Adrenal gland (tissue), 12 donors: ENCODE data around the gene HRG. TPM values are rescaled to one million over a fixed set of nuclear protein-coding genes. Genes with fewer than 3 reads are reported as not detected.

Experiments used
- DNase-seq, 7 donors: peaks; one replicate each; pipeline ENCODE4 v3.0.0-alpha.2; 2019 to 2020
- H3K27ac ChIP-seq, 5 donors: fragments of 200-600 bp; sonication (generic) in 4 of 5; 1 replicate in 3 of 5; 2 replicates in 2 of 5; pipeline versions ENCODE4 v1.5.1 to v1.8.0; 2016 to 2020; ENCODE audit warnings: mild to moderate bottlenecking in 1 of 5
- H3K27me3 ChIP-seq: fragments of 200-600 bp; 2 replicates; pipeline ENCODE4 v1.8.0; 2021
- H3K36me3 ChIP-seq, 2 donors: fragments of 200-600 bp; replicated peaks in 1 of 2; 1 replicate in 1 of 2; 2 replicates in 1 of 2; pipeline versions ENCODE4 v1.5.1 to v1.8.0; 2018 to 2022
- H3K4me1 ChIP-seq, 2 donors: fragments of 200-600 bp; replicated peaks in 1 of 2; 1 replicate in 1 of 2; 2 replicates in 1 of 2; pipeline versions ENCODE4 v1.5.1 to v1.8.0; 2018 to 2021
- H3K4me3 ChIP-seq, 4 donors: fragments of 200-600 bp; sonication (generic) in 3 of 4; one replicate each; pipeline ENCODE4 v1.5.1; 2016 to 2018
- H3K9me3 ChIP-seq, 3 donors: fragments of 200-600 bp; sonication (generic) in 1 of 3; replicated peaks in 1 of 3; 1 replicate in 2 of 3; 2 replicates in 1 of 3; pipeline versions ENCODE4 v1.5.1 to v1.8.0; 2016 to 2021
- CTCF ChIP-seq, 6 experiments: fragments of 450-650 bp in 4 of 6; fragments of 200-600 bp in 2 of 6; sonication (generic) in 1 of 6; IDR thresholded peaks; 1 replicate in 5 of 6; 2 replicates in 1 of 6; pipeline versions ENCODE4 v1.5.1 to v1.8.0; 2016 to 2021; ENCODE audit warnings: antibody characterized with exemption in 6 of 6, mild to moderate bottlenecking in 2 of 6, moderate library complexity in 1 of 6
- POLR2A ChIP-seq, 2 donors: fragments of 450-650 bp; IDR thresholded peaks; one replicate each; pipeline ENCODE4 v1.6.1; 2017; ENCODE audit warnings: antibody characterized with exemption in 2 of 2, mild to moderate bottlenecking in 2 of 2, moderate library complexity in 1 of 2
- WGBS, 4 donors: extraction: QIAGEN DNeasy Blood & Tissue Kit in 2 of 4; methylation state at CpG; one replicate each; pipeline versions ENCODE4 v1.1.5 to v1.1.7; 2013 to 2017; 5-methylcytosine and 5-hydroxymethylcytosine counted together
- intact Hi-C, 2 donors: fragments of 100-400 bp; cut with DNase I; formaldehyde crosslinking; loops; one replicate each; pipeline versions ENCODE4 v1.14.1 to v1.15.0; 2022 to 2023
- polyA plus RNA-seq, 3 donors: library from polyadenylated mRNA; stranded (reverse); fragments of 200-250 nt in 2 of 3; fragments of 350-450 nt in 1 of 3; fragmentation: Illumina TruSeq in 1 of 3; extraction: RNeasy Lipid Tissue Mini Kit (QIAGEN cat#74804) in 1 of 3; gene quantifications; one replicate each; pipeline ENCODE4 v1.2.3, GENCODE V29; 2013 to 2014
- total RNA-seq, 9 donors: library from RNA; depleted of rRNA in 4 of 9; stranded (reverse); fragments of >200 nt in 4 of 9; fragments of 120-200 nt in 1 of 9; fragmentation: NEBNext Ultra II Directional in 1 of 9; extraction: Animal tissue kit (Norgen Biotek cat#: 25700) in 1 of 9; gene quantifications; one replicate each; pipeline versions ENCODE4 v1.1.0 to v1.2.4, GENCODE V29; 2013 to 2023
- donor health status: healthy with polysubstance abuse.
- donor health status: Bipolar disorder and iron deficiency.
- donor health status: DM: yes; HTN: yes; CAD: no.
- donor health status: DM: no; HTN: no; CAD: no.
- donor health status: DM: no; HTN: no; CAD: no.
- donor health status: DM: yes; HTN: yes; CAD: no.

The HRG gene
- total and polyA plus RNA-seq, 12 donors, result 0.14 to 0.26 TPM; not detected in 10

GRCh38 chr3:186648851-186649250 is 17.0 kb upstream of the HRG start:
- Histone ChIP-seq H3K4me3 (no peak overlapping the region), H3K27me3 (no peaks in the 10 kb centered on the region), H3K9me3 (no peaks in the 10 kb centered on the region), H3K27ac (no peak overlapping the region), H3K4me1 (no peaks in the 10 kb centered on the region), H3K36me3 (no peaks in the 10 kb centered on the region)
- intact Hi-C loops, result no loop called here
- no peak for DNase-seq
- WGBS, 4 donors, result 86 to 94% (median 91%) methylated on average over 1 of the region's 1 CpG
- TF ChIP-seq CTCF (IDR thresholded peaks at IDR 0.05) (no peak), POLR2A (IDR thresholded peaks at IDR 0.05) (no peak)

- Histone ChIP-seq H3K9me3 (no peaks in the 10 kb centered on the region), H3K27me3 (no peaks in the 10 kb centered on the region), H3K4me3 (no peak overlapping the region), H3K36me3 (no peaks in the 10 kb centered on the region), H3K27ac (no peak overlapping the region), H3K4me1 (no peaks in the 10 kb centered on the region)
- no peak for TF ChIP-seq CTCF (IDR thresholded peaks at IDR 0.05)
- TF ChIP-seq POLR2A (IDR thresholded peaks at IDR 0.05), result no peak
- 65 to 85% (median 75%) methylated on average over 3 of the region's 3 CpGs for WGBS, 4 donors
- intact Hi-C loops, result no loop called here
- DNase-seq, result no peak
Observed at GRCh38 chr3:186651678-186652215, 14.1 kb upstream of the HRG start.

GRCh38 chr3:186653080-186653707 is 12.6 kb upstream of the HRG start:
- intact Hi-C loops, result no loop called here
- Histone ChIP-seq H3K27ac (no peak overlapping the region), H3K27me3 (no peaks in the 10 kb centered on the region), H3K4me1 (no peaks in the 10 kb centered on the region), H3K9me3 (no peaks in the 10 kb centered on the region), H3K4me3 (no peak overlapping the region), H3K36me3 (no peaks in the 10 kb centered on the region)
- no peak for DNase-seq
- 62 to 78% (median 71%) methylated on average over 7 of the region's 7 CpGs for WGBS, 4 donors
- TF ChIP-seq POLR2A (IDR thresholded peaks at IDR 0.05) (no peak), CTCF (IDR thresholded peaks at IDR 0.05) (no peak)

GRCh38 chr3:186653984-186654383 is 11.8 kb upstream of the HRG start:
- Histone ChIP-seq H3K4me1 (no peaks in the 10 kb centered on the region), H3K27ac (no peak overlapping the region), H3K36me3 (no peaks in the 10 kb centered on the region), H3K27me3 (no peaks in the 10 kb centered on the region), H3K4me3 (no peak overlapping the region), H3K9me3 (no peaks in the 10 kb centered on the region)
- WGBS, 4 donors, result 23 to 36% (median 31%) methylated on average over 5 to 6 of the region's 6 CpGs
- DNase-seq, result no peak
- intact Hi-C loops, result no loop called here
- no peak for TF ChIP-seq POLR2A (IDR thresholded peaks at IDR 0.05)
- no peak for TF ChIP-seq CTCF (IDR thresholded peaks at IDR 0.05)
